ENCODE results near the gene ZBTB16. TPM values are rescaled to one million over a fixed set of nuclear protein-coding genes. Genes with fewer than 3 reads are reported as not detected.
A peak's percentile ranks its signal among the peaks of the same experiment; 100 is the strongest.

Gene ZBTB16
- total and polyA plus RNA-seq, 2 experiments from 2014 or later, result 0.29 to 1.4 TPM

GRCh38 chr11:114082415-114082748 lies 22.9 kb downstream of the ZBTB16 start (continued):
- TF ChIP-seq EZH2 (IDR thresholded peaks at IDR 0.05; ENCODE audit: low read depth, unreplicated experiment), result no peak
- no peak for TF ChIP-seq POLR2AphosphoS5 (IDR thresholded peaks at IDR 0.05; ENCODE audit: low read depth)
- TF ChIP-seq ETS1 (IDR thresholded peaks at IDR 0.05), result no peak
- TF ChIP-seq EZH2phosphoT487 (IDR thresholded peaks at IDR 0.05; ENCODE audit: unreplicated experiment), result no peak
- TF ChIP-seq CREB1 (CRISPR knock-in tag; IDR thresholded peaks at IDR 0.05; ENCODE audit: low read depth), result no peak
- TF ChIP-seq ZNF331 (CRISPR knock-in tag; IDR thresholded peaks at IDR 0.05; ENCODE audit: low read depth), result no peak
- no peak for TF ChIP-seq CTCF (conservative IDR thresholded peaks at IDR 0.05; ENCODE audit: low read depth in 2 of 2)
- no peak for TF ChIP-seq JUNB (IDR thresholded peaks at IDR 0.05; ENCODE audit: unreplicated experiment)

- no peak overlapping the region for H3K4me3 ChIP-seq
- H3K27me3 ChIP-seq (ENCODE audit: insufficient read depth), result peaks cover 13% of the 10 kb centered on the region; the same call in 1 of the 2 replicates
- no peaks in the 10 kb centered on the region for H3F3A ChIP-seq (replicated peaks; ENCODE audit: low read depth)
- H3K9me2 ChIP-seq (ENCODE audit: insufficient read depth), result no peaks in the 10 kb centered on the region
- 0 out of 2 replicates have a peak overlapping the region, but pooled peaks have one; percentile 52 for H2AFZ ChIP-seq
- no peaks in the 10 kb centered on the region for H4K20me1 ChIP-seq (replicated peaks; ENCODE audit: insufficient read depth)
- H3K36me3 Mint-ChIP-seq (ENCODE audit: low read depth), result no peaks in the 10 kb centered on the region
- no peak overlapping the region for H3K4me3 Mint-ChIP-seq
- H3K36me3 ChIP-seq (ENCODE audit: insufficient read depth), result no peaks in the 10 kb centered on the region
- H3K27me3 Mint-ChIP-seq (ENCODE audit: insufficient read depth, low read depth, poor library complexity), result peaks cover 27% of the 10 kb centered on the region
- H3K9me3 Mint-ChIP-seq, result no peaks in the 10 kb centered on the region
- no peaks in the 10 kb centered on the region for H3K79me2 ChIP-seq (replicated peaks; ENCODE audit: insufficient read depth)
- ATAC-seq (peak; percentile 26; the same call in 2 of the 3 replicates), DNase-seq (ENCODE audit: low spot score) (no peak)
- peaks cover 8% of the 10 kb centered on the region for H3K4me1 ChIP-seq (ENCODE audit: insufficient read depth)
- no peak overlapping the region for H3K4me2 ChIP-seq
- H3K27ac ChIP-seq (ENCODE audit: low read depth), result no peak overlapping the region
- H3K4me1 Mint-ChIP-seq, result peaks cover 14% of the 10 kb centered on the region
- no peak overlapping the region for H3K27ac Mint-ChIP-seq
- TF ChIP-seq STAT1 (IDR thresholded peaks at IDR 0.05; ENCODE audit: unreplicated experiment) (no peak), CTCF (conservative IDR thresholded peaks at IDR 0.05; ENCODE audit: low read depth in 2 of 2) (no peak), NANOG (IDR thresholded peaks at IDR 0.05; ENCODE audit: borderline replicate concordance) (no peak), EZH2 (IDR thresholded peaks at IDR 0.05; ENCODE audit: low read depth, unreplicated experiment) (no peak), REST (IDR thresholded peaks at IDR 0.05; ENCODE audit: unreplicated experiment) (no peak), JUNB (IDR thresholded peaks at IDR 0.05; ENCODE audit: unreplicated experiment) (no peak), ZNF331 (CRISPR knock-in tag; IDR thresholded peaks at IDR 0.05; ENCODE audit: low read depth) (no peak), ETS1 (IDR thresholded peaks at IDR 0.05) (no peak), CREB1 (CRISPR knock-in tag; IDR thresholded peaks at IDR 0.05; ENCODE audit: low read depth) (no peak)
These were observed 23.3 kb downstream of the ZBTB16 start for GRCh38 chr11:114082767-114083181.

All from GM23338 (cell line).